Measurements from ENCODE around the gene SLC25A1. TPM values are rescaled to one million over a fixed set of nuclear protein-coding genes. Genes with fewer than 3 reads are reported as not detected.
"Not testable (repeated sequence)": the region's sequence is repeated elsewhere in the genome, so short reads cannot be mapped to it uniquely, and the experiment has no call there.

Gene SLC25A1
- total RNA-seq, 1 donor from 2014 or later: 99.8 TPM

DNA sequence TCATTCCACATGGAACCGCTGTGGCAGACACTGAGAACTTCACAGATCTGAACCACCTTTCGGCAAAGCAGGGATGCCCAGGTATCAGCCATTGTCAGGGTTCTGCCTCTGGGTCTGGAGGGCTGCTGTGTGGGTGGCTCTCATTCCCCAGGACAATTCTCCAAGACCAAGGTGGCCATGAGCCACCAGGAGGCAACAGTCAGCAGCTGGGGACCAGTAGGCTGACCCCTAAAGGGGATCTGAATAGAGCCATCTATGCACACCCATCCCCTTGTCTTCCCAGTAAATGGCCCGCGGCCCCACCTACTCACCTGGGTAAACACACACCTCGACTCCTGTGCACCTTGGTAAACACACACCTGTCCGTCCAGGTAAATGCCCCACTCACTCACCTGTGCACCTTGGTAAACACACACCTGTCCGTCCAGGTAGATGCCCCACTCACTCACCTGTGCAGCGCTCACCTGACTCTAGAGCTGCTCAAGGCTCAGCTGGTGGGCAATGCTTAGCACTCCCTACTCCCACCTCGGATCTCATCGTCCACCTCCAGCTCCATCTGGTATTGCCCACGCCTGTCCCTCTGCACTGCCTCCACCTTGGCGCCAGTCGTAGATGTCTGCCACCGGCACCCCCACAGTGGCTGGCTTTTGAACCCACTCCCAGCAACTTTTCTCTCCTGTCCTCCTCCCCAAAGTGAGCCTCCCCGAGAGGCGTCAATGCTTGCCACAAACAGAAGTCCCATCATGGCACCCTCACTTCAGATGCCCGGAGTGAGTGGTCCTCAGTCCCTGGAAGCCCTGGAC, 10.2 kb downstream of the SLC25A1 start:
- peak overlapping the region; percentile 29 for H3K4me3 Mint-ChIP-seq (ENCODE audit: low read depth)
- H3K36me3 Mint-ChIP-seq (ENCODE audit: insufficient read depth): no peaks in the 10 kb centered on the region
- peaks cover 48% of the 10 kb centered on the region for H3K27me3 Mint-ChIP-seq
- peaks cover 27% of the 10 kb centered on the region for H3K4me1 Mint-ChIP-seq (ENCODE audit: low read depth)
- TF ChIP-seq CTCF (IDR thresholded peaks at IDR 0.05; ENCODE audit: unreplicated experiment): peak; percentile 32
- H3K9me3 Mint-ChIP-seq (ENCODE audit: low read depth): no peaks in the 10 kb centered on the region
- no peak overlapping the region for H3K27ac Mint-ChIP-seq
- DNase-seq (ENCODE audit: low spot score, unreplicated experiment): no peak

- H3K36me3 Mint-ChIP-seq (ENCODE audit: insufficient read depth): no peaks in the 10 kb centered on the region
- no peak overlapping the region for H3K27ac Mint-ChIP-seq
- no peaks in the 10 kb centered on the region for H3K9me3 Mint-ChIP-seq (ENCODE audit: low read depth)
- H3K4me3 Mint-ChIP-seq (ENCODE audit: low read depth): no peak overlapping the region
- peaks cover 20% of the 10 kb centered on the region for H3K4me1 Mint-ChIP-seq (ENCODE audit: low read depth)
- no peak for TF ChIP-seq CTCF (IDR thresholded peaks at IDR 0.05; ENCODE audit: unreplicated experiment)
- no peak for DNase-seq (ENCODE audit: low spot score, unreplicated experiment)
- peaks cover 52% of the 10 kb centered on the region for H3K27me3 Mint-ChIP-seq
Observed at GRCh38 chr22:19167106-19167869, 11.2 kb downstream of the SLC25A1 start.

GRCh38 chr22:19166421-19166820, 12.1 kb downstream of the SLC25A1 start:
- Mint-ChIP-seq H3K27ac (no peak overlapping the region), H3K36me3 (ENCODE audit: insufficient read depth) (no peaks in the 10 kb centered on the region), H3K9me3 (ENCODE audit: low read depth) (no peaks in the 10 kb centered on the region), H3K27me3 (peaks cover 57% of the 10 kb centered on the region), H3K4me1 (ENCODE audit: low read depth) (peaks cover 16% of the 10 kb centered on the region), H3K4me3 (ENCODE audit: low read depth) (no peak overlapping the region)
- no peak for DNase-seq (ENCODE audit: low spot score, unreplicated experiment)
- TF ChIP-seq CTCF (IDR thresholded peaks at IDR 0.05; ENCODE audit: unreplicated experiment): no peak

GRCh38 chr22:19164425-19164824, 14.1 kb downstream of the SLC25A1 start:
- peaks cover 57% of the 10 kb centered on the region for H3K27me3 Mint-ChIP-seq
- TF ChIP-seq CTCF (IDR thresholded peaks at IDR 0.05; ENCODE audit: unreplicated experiment): no peak
- no peaks in the 10 kb centered on the region for H3K9me3 Mint-ChIP-seq (ENCODE audit: low read depth)
- H3K36me3 Mint-ChIP-seq (ENCODE audit: insufficient read depth): no peaks in the 10 kb centered on the region
- H3K4me1 Mint-ChIP-seq (ENCODE audit: low read depth): peaks cover 11% of the 10 kb centered on the region
- DNase-seq (ENCODE audit: low spot score, unreplicated experiment): no peak
- no peak overlapping the region for H3K4me3 Mint-ChIP-seq (ENCODE audit: low read depth)
- no peak overlapping the region for H3K27ac Mint-ChIP-seq

GRCh38 chr22:19158649-19159048, 19.9 kb downstream of the SLC25A1 start:
- H3K27ac Mint-ChIP-seq; H3K36me3 Mint-ChIP-seq (ENCODE audit: insufficient read depth); H3K9me3 Mint-ChIP-seq (ENCODE audit: low read depth); H3K4me3 Mint-ChIP-seq (ENCODE audit: low read depth); H3K4me1 Mint-ChIP-seq (ENCODE audit: low read depth); DNase-seq (ENCODE audit: low spot score, unreplicated experiment): not testable (repeated sequence)
- H3K27me3 Mint-ChIP-seq: peaks cover 50% of the 10 kb centered on the region

GRCh38 chr22:19156109-19156508, 22.4 kb downstream of the SLC25A1 start:
- H3K27ac Mint-ChIP-seq; H3K4me3 Mint-ChIP-seq (ENCODE audit: low read depth); H3K36me3 Mint-ChIP-seq (ENCODE audit: insufficient read depth); H3K4me1 Mint-ChIP-seq (ENCODE audit: low read depth); DNase-seq (ENCODE audit: low spot score, unreplicated experiment); H3K9me3 Mint-ChIP-seq (ENCODE audit: low read depth): not testable (repeated sequence)
- peaks cover 61% of the 10 kb centered on the region for H3K27me3 Mint-ChIP-seq
